GM11168 (cell line): ENCODE measurements around the gene NUDT8.
"Not testable (repeated sequence)": the region's sequence is repeated elsewhere in the genome, so short reads cannot be mapped to it uniquely, and the experiment has no call there.

Experiments
- in situ Hi-C: fragments of 300-500 bp; cut with MboI; formaldehyde crosslinking; loops from one replicate; pipeline ENCODE4 v1.12.0; 2022; ENCODE audit warnings: low sequenced_read_pairs; ENCODE audit not compliant: unreplicated experiment

The NUDT8 gene

DNA sequence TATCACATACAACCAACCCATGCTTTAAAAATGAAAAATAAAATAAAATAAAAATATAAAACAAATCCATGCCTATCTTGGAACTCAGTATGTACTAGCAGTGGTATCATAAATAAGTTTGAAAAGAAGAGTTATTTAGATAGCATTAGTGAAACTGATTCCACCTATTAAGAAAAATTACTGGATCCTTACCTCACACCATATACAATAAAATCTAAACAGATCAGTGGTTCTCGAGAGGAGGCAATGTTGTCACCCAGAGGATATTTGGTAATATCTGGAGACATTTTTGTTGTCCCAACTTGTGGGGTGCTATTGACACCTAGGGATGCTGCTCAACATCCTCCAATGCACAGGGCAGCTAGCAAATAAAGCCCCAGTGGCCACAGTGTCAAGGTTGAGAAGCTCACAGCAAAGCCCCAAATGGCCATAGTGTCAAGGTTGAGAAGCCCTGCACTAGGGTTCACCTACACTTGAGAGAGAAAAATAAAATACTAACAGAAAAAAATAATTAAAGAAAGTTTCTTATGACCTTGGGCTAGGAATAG is 32.9 kb downstream of the NUDT8 start:
- in situ Hi-C loops: no loop called here

DNA sequence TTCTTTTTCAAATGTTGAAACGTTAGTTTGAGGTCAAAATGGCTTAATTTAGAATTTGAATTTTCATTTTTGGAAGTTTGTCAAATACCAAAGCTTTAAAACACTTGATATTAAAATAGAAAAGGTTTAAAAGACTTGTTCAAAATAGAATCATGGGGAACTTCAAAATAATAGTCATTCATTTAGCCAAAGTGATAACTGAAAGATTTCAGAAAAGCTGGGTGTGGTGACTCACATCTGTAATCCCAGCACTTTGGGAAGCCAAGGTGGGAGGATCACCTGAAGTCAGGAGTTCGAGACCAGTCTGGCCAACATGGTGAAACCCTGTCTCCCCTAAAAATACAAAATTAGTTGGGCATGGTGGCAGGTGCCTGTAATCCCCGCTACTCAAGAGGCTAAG is 35.3 kb downstream of the NUDT8 start:
- in situ Hi-C loops: no loop called here

DNA sequence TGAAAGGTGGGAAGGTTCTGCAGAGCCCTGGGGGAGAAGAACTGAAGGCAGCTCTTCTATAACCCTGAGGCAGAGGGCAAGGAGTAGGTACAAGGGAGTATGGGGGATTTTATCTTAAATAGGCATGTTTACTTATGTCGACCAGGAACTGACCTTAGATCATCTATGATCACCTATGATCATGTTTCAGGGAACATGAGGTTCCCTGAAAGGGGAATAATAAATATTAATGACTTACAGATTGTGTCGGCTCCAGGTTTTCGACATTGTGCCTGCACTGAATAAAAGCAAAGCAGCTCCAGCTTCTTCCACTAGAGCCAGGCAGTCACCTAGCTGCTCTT is 36.2 kb downstream of the NUDT8 start:
- in situ Hi-C loops: no loop called here

- in situ Hi-C loops: no loop called here
Observed at GRCh38 chr11:67592880-67593564, 36.7 kb downstream of the NUDT8 start.

DNA sequence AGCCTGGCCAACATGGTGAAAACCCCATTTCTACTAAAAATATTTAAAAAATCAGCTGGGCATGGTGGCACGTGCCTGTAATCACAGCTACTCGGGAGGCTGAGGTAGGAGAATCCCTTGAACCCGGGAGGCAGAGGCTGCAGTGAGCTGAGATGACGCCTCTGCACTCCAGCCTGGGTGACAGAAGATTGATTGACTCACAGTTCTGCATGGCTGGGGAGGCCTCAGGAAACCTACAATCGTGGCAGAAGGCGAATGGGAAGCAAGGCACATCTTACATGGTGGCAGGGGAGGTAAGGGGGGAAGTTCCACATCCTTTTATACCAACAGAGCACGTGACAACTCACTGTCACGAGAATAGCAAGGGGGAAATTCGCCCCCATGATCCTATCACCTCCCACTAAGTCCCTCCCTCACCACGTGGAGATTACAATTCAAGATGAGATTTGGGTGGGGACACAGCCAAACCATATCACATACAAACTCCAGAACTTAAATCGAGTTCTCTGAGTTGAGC is 40.8 kb downstream of the NUDT8 start:
- in situ Hi-C loops: not testable (repeated sequence)

GRCh38 chr11:67588136-67588503 is 41.6 kb downstream of the NUDT8 start:
- in situ Hi-C loops: no loop called here

DNA sequence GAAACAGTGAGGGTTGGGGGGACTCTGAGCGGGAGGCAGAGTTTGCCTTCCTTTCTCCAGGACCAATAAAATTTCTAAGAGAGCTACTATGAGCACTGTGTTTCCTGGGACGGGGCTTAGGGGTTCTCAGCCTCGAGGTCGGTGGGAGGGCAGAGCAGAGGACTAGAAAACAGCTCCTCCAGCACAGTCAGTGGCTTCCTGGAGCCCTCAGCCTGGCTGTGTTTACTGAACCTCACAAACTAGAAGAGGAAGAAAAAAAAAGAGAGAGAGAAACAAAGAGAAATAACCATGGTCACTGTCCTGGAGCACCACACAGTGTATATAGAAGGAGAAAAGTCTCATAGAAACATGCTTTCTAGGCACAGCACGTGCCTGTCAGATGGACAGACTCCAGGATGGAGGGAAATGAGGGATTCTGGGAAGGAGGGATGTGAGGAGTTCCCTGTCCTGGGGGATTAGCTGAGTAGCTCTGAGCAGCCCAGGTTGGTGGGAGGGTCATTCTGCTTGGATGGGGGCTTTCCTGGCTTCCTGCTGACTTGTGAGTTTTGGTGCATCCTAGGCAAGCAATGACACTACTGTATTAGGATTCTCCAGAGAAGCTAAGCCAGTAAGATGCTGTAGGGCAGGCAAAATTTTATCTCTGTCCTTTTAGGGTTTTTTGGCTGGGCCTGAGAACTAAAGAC is 43.0 kb downstream of the NUDT8 start:
- in situ Hi-C loops: no loop called here

DNA sequence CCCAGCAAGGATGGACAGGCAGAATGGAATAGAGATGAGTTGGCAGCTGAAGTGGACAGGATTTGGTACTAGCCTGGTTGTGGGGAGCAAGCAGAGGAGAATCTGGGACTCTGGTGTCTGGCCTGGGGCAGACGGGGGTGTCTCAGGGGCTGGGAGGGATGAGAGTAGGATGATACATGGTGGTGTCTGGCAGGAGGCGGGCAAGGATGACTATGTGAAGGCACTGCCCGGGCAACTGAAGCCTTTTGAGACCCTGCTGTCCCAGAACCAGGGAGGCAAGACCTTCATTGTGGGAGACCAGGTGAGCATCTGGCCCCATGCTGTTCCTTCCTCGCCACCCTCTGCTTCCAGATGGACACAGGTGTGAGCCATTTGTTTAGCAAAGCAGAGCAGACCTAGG is 43.8 kb downstream of the NUDT8 start:
- in situ Hi-C loops: no loop called here

DNA sequence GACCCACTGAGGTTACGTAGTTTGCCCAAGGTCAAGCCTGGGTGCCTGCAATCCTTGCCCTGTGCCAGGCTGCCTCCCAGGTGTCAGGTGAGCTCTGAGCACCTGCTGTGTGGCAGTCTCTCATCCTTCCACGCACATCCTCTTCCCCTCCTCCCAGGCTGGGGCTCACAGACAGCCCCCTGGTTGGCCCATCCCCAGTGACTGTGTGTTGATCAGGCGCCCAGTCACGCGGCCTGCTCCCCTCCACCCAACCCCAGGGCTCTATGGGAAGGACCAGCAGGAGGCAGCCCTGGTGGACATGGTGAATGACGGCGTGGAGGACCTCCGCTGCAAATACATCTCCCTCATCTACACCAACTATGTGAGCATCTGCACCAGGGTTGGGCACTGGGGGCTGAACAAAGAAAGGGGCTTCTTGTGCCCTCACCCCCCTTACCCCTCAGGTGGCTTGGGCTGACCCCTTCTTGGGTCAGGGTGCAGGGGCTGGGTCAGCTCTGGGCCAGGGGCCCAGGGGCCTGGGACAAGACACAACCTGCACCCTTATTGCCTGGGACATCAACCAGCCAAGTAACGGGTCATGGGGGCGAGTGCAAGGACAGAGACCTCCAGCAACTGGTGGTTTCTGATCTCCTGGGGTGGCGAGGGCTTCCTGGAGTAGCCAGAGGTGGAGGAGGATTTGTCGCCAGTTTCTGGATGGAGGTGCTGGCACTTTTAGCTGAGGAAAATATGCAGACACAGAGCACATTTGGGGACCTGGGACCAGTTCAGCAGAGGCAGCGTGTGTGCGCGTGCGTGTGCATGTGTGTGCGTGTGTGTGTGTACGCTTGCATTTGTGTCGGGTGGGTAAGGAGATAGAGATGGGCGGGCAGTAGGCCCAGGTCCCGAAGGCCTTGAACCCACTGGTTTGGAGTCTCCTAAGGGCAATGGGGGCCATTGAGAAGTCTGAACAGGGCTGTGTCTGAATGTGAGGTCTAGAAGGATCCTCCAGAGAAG is 44.6 kb downstream of the NUDT8 start:
- in situ Hi-C loops: no loop called here

DNA sequence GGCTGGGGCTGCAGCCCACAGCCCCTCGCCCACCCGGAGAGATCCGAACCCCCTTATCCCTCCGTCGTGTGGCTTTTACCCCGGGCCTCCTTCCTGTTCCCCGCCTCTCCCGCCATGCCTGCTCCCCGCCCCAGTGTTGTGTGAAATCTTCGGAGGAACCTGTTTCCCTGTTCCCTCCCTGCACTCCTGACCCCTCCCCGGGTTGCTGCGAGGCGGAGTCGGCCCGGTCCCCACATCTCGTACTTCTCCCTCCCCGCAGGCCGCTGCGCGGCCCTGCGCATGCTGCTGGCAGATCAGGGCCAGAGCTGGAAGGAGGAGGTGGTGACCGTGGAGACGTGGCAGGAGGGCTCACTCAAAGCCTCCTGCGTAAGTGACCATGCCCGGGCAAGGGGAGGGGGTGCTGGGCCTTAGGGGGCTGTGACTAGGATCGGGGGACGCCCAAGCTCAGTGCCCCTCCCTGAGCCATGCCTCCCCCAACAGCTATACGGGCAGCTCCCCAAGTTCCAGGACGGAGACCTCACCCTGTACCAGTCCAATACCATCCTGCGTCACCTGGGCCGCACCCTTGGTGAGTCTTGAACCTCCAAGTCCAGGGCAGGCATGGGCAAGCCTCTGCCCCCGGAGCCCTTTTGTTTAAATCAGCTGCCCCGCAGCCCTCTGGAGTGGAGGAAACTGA is 45.4 kb downstream of the NUDT8 start:
- in situ Hi-C loops: no loop called here

DNA sequence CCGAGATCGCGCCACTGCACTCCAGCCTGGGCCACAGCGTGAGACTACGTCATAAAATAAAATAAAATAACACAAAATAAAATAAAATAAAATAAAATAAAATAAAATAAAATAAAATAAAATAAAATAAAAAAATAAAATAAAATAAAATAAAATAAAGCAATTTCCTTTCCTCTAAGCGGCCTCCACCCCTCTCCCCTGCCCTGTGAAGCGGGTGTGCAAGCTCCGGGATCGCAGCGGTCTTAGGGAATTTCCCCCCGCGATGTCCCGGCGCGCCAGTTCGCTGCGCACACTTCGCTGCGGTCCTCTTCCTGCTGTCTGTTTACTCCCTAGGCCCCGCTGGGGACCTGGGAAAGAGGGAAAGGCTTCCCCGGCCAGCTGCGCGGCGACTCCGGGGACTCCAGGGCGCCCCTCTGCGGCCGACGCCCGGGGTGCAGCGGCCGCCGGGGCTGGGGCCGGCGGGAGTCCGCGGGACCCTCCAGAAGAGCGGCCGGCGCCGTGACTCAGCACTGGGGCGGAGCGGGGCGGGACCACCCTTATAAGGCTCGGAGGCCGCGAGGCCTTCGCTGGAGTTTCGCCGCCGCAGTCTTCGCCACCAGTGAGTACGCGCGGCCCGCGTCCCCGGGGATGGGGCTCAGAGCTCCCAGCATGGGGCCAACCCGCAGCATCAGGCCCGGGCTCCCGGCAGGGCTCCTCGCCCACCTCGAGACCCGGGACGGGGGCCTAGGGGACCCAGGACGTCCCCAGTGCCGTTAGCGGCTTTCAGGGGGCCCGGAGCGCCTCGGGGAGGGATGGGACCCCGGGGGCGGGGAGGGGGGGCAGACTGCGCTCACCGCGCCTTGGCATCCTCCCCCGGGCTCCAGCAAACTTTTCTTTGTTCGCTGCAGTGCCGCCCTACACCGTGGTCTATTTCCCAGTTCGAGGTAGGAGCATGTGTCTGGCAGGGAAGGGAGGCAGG is 46.2 kb downstream of the NUDT8 start, which contains the start of gene GSTP1:
GSTP1 (plus strand) TSS at position 566 of the 958 bp plus-strand sequence; CDS start at position 598, 32 bp downstream.
- in situ Hi-C loops: no loop called here

DNA sequence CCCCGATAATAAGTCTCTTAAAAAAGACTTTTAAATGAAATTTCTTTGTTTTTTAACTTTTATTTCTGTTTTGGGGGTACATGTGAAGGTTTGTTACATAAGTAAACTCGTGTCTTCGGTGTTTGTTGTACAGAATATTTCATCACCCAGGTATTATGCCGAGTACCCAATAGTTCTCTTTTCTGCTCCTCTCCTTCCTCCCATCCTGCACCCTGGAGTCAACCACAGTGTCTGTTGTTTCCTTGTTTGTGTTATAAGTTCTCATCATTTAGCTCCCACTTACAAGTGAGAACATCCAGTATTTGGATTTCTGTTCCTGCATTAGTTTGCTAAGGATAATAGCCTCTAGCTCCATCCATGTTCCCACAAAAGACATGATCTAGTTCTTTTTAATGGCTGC is 47.7 kb downstream of the NUDT8 start:
- in situ Hi-C loops: no loop called here

DNA sequence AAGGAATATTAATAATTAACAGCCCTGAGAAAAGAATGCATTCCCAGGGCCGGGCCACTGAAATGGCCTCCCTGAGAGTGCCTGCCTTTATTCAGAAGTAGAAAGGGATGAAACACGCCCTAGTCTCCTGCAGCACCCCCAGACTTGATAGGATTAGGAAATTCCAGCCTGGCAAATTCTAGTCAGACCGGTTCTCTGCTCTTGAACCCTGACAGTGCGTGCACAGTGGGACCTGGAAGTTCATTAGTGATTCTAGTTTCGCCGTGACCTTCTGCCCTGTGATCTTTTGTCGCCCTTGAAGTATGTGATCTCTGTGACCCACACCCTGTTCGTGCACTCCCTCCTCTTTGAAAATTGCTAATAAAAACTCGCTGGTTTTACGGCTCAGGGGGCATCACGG is 48.3 kb downstream of the NUDT8 start:
- in situ Hi-C loops: no loop called here

DNA sequence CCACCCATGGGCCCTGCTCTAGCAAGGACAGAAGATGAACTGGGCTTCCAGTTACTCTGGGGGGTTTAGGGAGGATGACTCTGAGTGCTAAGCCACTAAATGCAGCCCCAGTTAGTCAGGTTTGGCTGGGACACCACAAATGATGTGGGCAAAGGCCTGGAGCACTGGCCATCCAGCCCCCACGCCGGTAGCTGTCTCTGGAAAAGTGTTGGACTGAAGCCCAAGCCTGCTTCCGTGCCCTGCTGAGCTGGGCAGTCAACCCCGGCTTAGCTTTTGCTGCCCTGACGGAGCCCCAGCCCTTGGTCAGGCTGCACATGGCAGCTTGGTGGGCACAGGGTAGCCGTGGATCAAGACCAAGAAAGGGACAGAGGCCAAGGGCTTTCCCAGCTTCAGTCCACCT is 51.8 kb downstream of the NUDT8 start:
- in situ Hi-C loops: no loop called here
